Trophoblast cell (in vitro differentiated cells and primary cell): ENCODE measurements around the gene FCER2.

Experiments used
- DNase-seq, 2 donors: peaks; one replicate each; pipeline ENCODE4 v3.0.0-alpha.2; 2016
- H2AFZ ChIP-seq: 2 replicates; pipeline ENCODE4 v1.6.1; 2013; ENCODE audit warnings: low read length, moderate library complexity, mild to moderate bottlenecking; ENCODE audit not compliant: insufficient read depth, poor library complexity
- H2AK5ac ChIP-seq: 2 replicates; pipeline ENCODE4 v1.6.1; 2013; ENCODE audit warnings: mild to moderate bottlenecking, low read length
- H2BK120ac ChIP-seq: 2 replicates; pipeline ENCODE4 v1.6.1; 2013; ENCODE audit warnings: low read length, mild to moderate bottlenecking, moderate library complexity; ENCODE audit not compliant: insufficient read depth, poor library complexity
- H2BK12ac ChIP-seq: 2 replicates; pipeline ENCODE4 v1.6.1; 2013; ENCODE audit warnings: mild to moderate bottlenecking, low read length, moderate library complexity
- H2BK5ac ChIP-seq: 2 replicates; pipeline ENCODE4 v1.6.1; 2013; ENCODE audit warnings: low read length, low read depth, moderate library complexity, mild to moderate bottlenecking; ENCODE audit not compliant: poor library complexity
- H3K14ac ChIP-seq: 2 replicates; pipeline ENCODE4 v1.6.1; 2013; ENCODE audit warnings: mild to moderate bottlenecking, low read length
- H3K18ac ChIP-seq: 2 replicates; pipeline ENCODE4 v1.6.1; 2013; ENCODE audit warnings: mild to moderate bottlenecking, low read length
- H3K23ac ChIP-seq: 2 replicates; pipeline ENCODE4 v1.6.1; 2013; ENCODE audit warnings: low read length
- H3K27ac ChIP-seq: 2 replicates; pipeline ENCODE4 v1.5.1; 2013; ENCODE audit warnings: low read depth, mild to moderate bottlenecking, inconsistent platforms, low read length, moderate library complexity
- H3K27me3 ChIP-seq: 2 replicates; pipeline ENCODE4 v1.6.1; 2013; ENCODE audit warnings: inconsistent platforms, mild to moderate bottlenecking, low read length, moderate library complexity; ENCODE audit not compliant: insufficient read depth
- H3K36me3 ChIP-seq, 2 experiments: 1 replicate in 1 of 2; 2 replicates in 1 of 2; pipeline ENCODE4 v1.6.1; 2013; ENCODE audit warnings: low read length in 2 of 2, mild to moderate bottlenecking in 2 of 2, moderate library complexity in 1 of 2; ENCODE audit not compliant: insufficient read depth in 2 of 2, control insufficient read depth in 1 of 2
- H3K4ac ChIP-seq: 2 replicates; pipeline ENCODE4 v1.6.1; 2013; ENCODE audit warnings: low read depth, mild to moderate bottlenecking, low read length, moderate library complexity
- H3K4me1 ChIP-seq, 2 experiments: 1 replicate in 1 of 2; 2 replicates in 1 of 2; pipeline ENCODE4 v1.6.1; 2013; ENCODE audit warnings: low read length in 2 of 2, mild to moderate bottlenecking in 2 of 2, moderate library complexity in 1 of 2; ENCODE audit not compliant: insufficient read depth in 2 of 2, control insufficient read depth in 1 of 2
- H3K4me2 ChIP-seq: 2 replicates; pipeline ENCODE4 v1.6.1; 2013; ENCODE audit warnings: inconsistent platforms, mild to moderate bottlenecking, low read length, moderate library complexity
- H3K4me3 ChIP-seq: 2 replicates; pipeline ENCODE4 v1.5.1; 2013; ENCODE audit warnings: mild to moderate bottlenecking, low read depth, low read length, inconsistent platforms
- H3K79me1 ChIP-seq: one replicate; pipeline ENCODE4 v1.6.1; 2013; ENCODE audit warnings: low read length
- H3K79me2 ChIP-seq: 2 replicates; pipeline ENCODE4 v1.6.1; 2013; ENCODE audit warnings: low read length, mild to moderate bottlenecking; ENCODE audit not compliant: control insufficient read depth, insufficient read depth, poor library complexity
- H3K9ac ChIP-seq: 2 replicates; pipeline ENCODE4 v1.6.1; 2013; ENCODE audit warnings: mild to moderate bottlenecking, low read length
- H3K9me3 ChIP-seq: 2 replicates; pipeline ENCODE4 v1.6.1; 2013; ENCODE audit warnings: low read depth, mild to moderate bottlenecking, control low read depth, inconsistent platforms, low read length; ENCODE audit not compliant: insufficient read depth
- H4K12ac ChIP-seq: 2 replicates; pipeline ENCODE4 v1.6.1; 2013; ENCODE audit warnings: low read depth, mild to moderate bottlenecking, low read length, moderate library complexity
- H4K8ac ChIP-seq: 2 replicates; pipeline ENCODE4 v1.6.1; 2013; ENCODE audit warnings: low read depth, mild to moderate bottlenecking, low read length, moderate library complexity
- H4K91ac ChIP-seq: one replicate; pipeline ENCODE4 v1.6.1; 2013; ENCODE audit warnings: low read depth, mild to moderate bottlenecking, low read length, moderate library complexity
- WGBS: extraction: QIAGEN DNeasy Blood & Tissue Kit; methylation state at CpG from one replicate; pipeline ENCODE4 v1.1.7; 2013; ENCODE audit warnings: missing lambda C conversion rate; ENCODE audit not compliant: insufficient read length, insufficient coverage; ENCODE audit errors: extremely low coverage; 5-methylcytosine and 5-hydroxymethylcytosine counted together

FCER2 gene

GRCh38 chr19:7704280-7705060 lies 2.5 kb upstream of the FCER2 start:
- Histone ChIP-seq H3K4me2 (no peak overlapping the region), H3K23ac (no peak overlapping the region), H4K12ac (no peak overlapping the region), H3K14ac (no peak overlapping the region), H2BK120ac (no peak overlapping the region), H3K4me3 (no peak overlapping the region), H3K4ac (no peak overlapping the region), H3K4me1 (no peaks in the 10 kb centered on the region), H3K18ac (no peak overlapping the region), H3K36me3 (no peaks in the 10 kb centered on the region), H3K27ac (no peak overlapping the region), H2BK5ac (no peak overlapping the region), H3K9ac (no peak overlapping the region), H4K91ac (no peak overlapping the region), H3K9me3 (no peaks in the 10 kb centered on the region), H3K79me1 (no peaks in the 10 kb centered on the region), H2BK12ac (no peak overlapping the region), H3K27me3 (no peaks in the 10 kb centered on the region), H4K8ac (no peak overlapping the region), H2AK5ac (no peak overlapping the region), H2AFZ (no peak overlapping the region), H3K79me2 (no peaks in the 10 kb centered on the region)
- DNase-seq: no peak
- no CpG with 5 or more reads among the region's 6 CpGs for WGBS

- Histone ChIP-seq H3K36me3 (no peaks in the 10 kb centered on the region), H3K23ac (no peak overlapping the region), H3K9ac (no peak overlapping the region), H3K4me2 (no peak overlapping the region), H2AK5ac (no peak overlapping the region), H3K14ac (no peak overlapping the region), H3K27ac (no peak overlapping the region), H2AFZ (no peak overlapping the region), H3K4ac (no peak overlapping the region), H3K4me3 (no peak overlapping the region), H3K79me2 (no peaks in the 10 kb centered on the region), H2BK5ac (no peak overlapping the region), H3K4me1 (no peaks in the 10 kb centered on the region), H4K12ac (no peak overlapping the region), H3K79me1 (no peaks in the 10 kb centered on the region), H3K27me3 (no peaks in the 10 kb centered on the region), H4K8ac (no peak overlapping the region), H2BK12ac (no peak overlapping the region), H3K9me3 (no peaks in the 10 kb centered on the region), H3K18ac (no peak overlapping the region), H2BK120ac (no peak overlapping the region), H4K91ac (no peak overlapping the region)
- DNase-seq: no peak
- WGBS: no CpG with 5 or more reads among the region's 8 CpGs
These were observed 1.4 kb upstream of the FCER2 start for GRCh38 chr19:7703332-7703731.

GRCh38 chr19:7701049-7701653 lies 780 bp downstream of the FCER2 start:
- no peaks in the 10 kb centered on the region for H3K79me1 ChIP-seq
- H3K9ac ChIP-seq: no peak overlapping the region
- no peak overlapping the region for H3K27ac ChIP-seq
- no peak overlapping the region for H3K4me3 ChIP-seq
- no peak overlapping the region for H2AK5ac ChIP-seq
- no peak overlapping the region for H2BK120ac ChIP-seq
- no peaks in the 10 kb centered on the region for H3K9me3 ChIP-seq
- no peaks in the 10 kb centered on the region for H3K36me3 ChIP-seq
- H3K18ac ChIP-seq: no peak overlapping the region
- WGBS: no CpG with 5 or more reads among the region's 12 CpGs
- no peaks in the 10 kb centered on the region for H3K4me1 ChIP-seq
- DNase-seq: no peak
- no peak overlapping the region for H4K12ac ChIP-seq
- no peak overlapping the region for H2BK5ac ChIP-seq
- no peak overlapping the region for H2AFZ ChIP-seq
- H3K23ac ChIP-seq: no peak overlapping the region
- no peak overlapping the region for H3K4ac ChIP-seq
- no peak overlapping the region for H4K8ac ChIP-seq
- H4K91ac ChIP-seq: no peak overlapping the region
- no peaks in the 10 kb centered on the region for H3K27me3 ChIP-seq
- no peak overlapping the region for H2BK12ac ChIP-seq
- no peak overlapping the region for H3K14ac ChIP-seq
- H3K79me2 ChIP-seq: no peaks in the 10 kb centered on the region
- no peak overlapping the region for H3K4me2 ChIP-seq

GRCh38 chr19:7699417-7700401 lies 2.2 kb downstream of the FCER2 start:
- H3K23ac ChIP-seq: no peak overlapping the region

More at GRCh38 chr19:7699417-7700401, 2.2 kb downstream of the FCER2 start:
- Histone ChIP-seq H3K36me3 (no peaks in the 10 kb centered on the region), H4K91ac (no peak overlapping the region), H3K4me1 (no peaks in the 10 kb centered on the region), H3K4ac (no peak overlapping the region), H3K18ac (no peak overlapping the region), H3K27me3 (no peaks in the 10 kb centered on the region), H2BK5ac (no peak overlapping the region), H4K12ac (no peak overlapping the region), H2BK120ac (no peak overlapping the region), H3K79me2 (no peaks in the 10 kb centered on the region), H3K14ac (no peak overlapping the region), H4K8ac (no peak overlapping the region), H3K9me3 (no peaks in the 10 kb centered on the region), H2BK12ac (no peak overlapping the region), H3K9ac (no peak overlapping the region), H3K4me3 (no peak overlapping the region), H3K27ac (no peak overlapping the region), H2AFZ (no peak overlapping the region), H3K79me1 (no peaks in the 10 kb centered on the region), H3K4me2 (no peak overlapping the region), H2AK5ac (no peak overlapping the region)
- DNase-seq: no peak
- no CpG with 5 or more reads among the region's 15 CpGs for WGBS
